A549 (cell line): Measurements from ENCODE around the gene TEX55.

Source experiments
- CBX8 ChIP-seq: fragments of 200-600 bp; sonication (generic); IDR thresholded peaks from 2 replicates; pipeline ENCODE4 v1.6.1; 2016
- MAZ ChIP-seq: fragments of 150-350 bp; IDR thresholded peaks from 2 replicates; pipeline ENCODE4 v1.6.1; 2014; ENCODE audit warnings: antibody characterized with exemption, low read depth, low read length, borderline replicate concordance
- POLR2A ChIP-seq: IDR thresholded peaks from 2 replicates; pipeline ENCODE4 v1.6.1; 2012; ENCODE audit warnings: mild to moderate bottlenecking, low read length
- RAD21 ChIP-seq, 2 experiments: fragments of >200 bp in 1 of 2; sonication (Bioruptor Twin) in 1 of 2; formaldehyde crosslinking in 1 of 2; IDR thresholded peaks in 1 of 2; conservative IDR thresholded peaks in 1 of 2; 2 replicates in 1 of 2; 3 replicates in 1 of 2; pipeline ENCODE4 v1.6.1; 2012 to 2018; ENCODE audit warnings: inconsistent platforms in 1 of 2
- REST ChIP-seq: fragments of 200-600 bp; sonication (generic); IDR thresholded peaks from 2 replicates; pipeline ENCODE4 v1.6.1; 2016; ENCODE audit warnings: antibody characterized with exemption, mild to moderate bottlenecking, moderate library complexity
- RFX5 ChIP-seq: fragments of 450-650 bp; IDR thresholded peaks from 2 replicates; pipeline ENCODE4 v1.7.1; 2014; ENCODE audit warnings: antibody characterized with exemption, mild to moderate bottlenecking, moderate library complexity
- TF ChIP-seq, protein P1 (sequence below): fragments of >200 bp; sonication (Bioruptor Twin); formaldehyde crosslinking; IDR thresholded peaks from 3 replicates; pipeline ENCODE4 v1.5.1; 2016

DNA sequence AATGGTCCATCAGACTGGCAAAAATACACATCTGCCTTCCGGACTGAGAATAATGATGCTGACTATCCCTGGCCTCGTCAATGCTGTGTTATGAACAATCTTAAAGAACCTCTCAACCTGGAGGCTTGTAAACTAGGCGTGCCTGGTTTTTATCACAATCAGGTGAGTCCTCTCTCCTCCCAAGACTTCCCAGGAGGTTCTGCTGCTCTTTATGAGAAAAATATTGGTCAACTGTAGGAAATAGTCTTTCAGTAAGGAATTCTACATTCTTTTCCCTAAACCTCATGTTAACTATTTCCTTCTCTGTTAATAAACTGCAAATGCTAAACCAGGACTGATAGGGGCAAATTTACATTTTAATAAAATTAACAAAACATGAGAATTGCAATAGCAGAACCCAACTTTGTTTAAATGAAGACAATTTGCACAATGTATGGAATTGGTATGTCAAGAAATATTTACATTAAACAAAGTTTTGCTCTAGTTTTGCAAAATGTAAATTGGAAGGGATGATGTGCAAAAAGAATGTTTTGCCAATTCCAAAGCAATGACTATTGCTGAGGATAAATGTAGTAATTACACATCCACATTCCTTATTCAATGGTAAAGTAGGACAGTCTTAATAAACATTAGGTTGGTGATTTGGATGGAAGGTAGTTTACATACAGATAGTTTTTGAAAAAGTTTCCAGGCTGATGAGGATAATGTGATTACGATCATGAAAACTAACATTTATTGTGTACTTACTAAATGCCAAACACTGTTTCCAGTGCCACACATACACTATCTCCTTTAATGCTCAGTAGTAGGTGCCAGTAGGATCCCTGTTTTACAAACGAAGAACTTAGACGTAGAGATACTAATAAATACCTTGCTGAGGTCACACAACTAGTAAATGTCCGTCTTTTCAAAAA, 48.5 kb downstream of the TEX55 start:
- no peak for TF ChIP-seq RFX5
- no peak for TF ChIP-seq MAZ
- TF ChIP-seq POLR2A: no peak
- TF ChIP-seq, protein P1, sequence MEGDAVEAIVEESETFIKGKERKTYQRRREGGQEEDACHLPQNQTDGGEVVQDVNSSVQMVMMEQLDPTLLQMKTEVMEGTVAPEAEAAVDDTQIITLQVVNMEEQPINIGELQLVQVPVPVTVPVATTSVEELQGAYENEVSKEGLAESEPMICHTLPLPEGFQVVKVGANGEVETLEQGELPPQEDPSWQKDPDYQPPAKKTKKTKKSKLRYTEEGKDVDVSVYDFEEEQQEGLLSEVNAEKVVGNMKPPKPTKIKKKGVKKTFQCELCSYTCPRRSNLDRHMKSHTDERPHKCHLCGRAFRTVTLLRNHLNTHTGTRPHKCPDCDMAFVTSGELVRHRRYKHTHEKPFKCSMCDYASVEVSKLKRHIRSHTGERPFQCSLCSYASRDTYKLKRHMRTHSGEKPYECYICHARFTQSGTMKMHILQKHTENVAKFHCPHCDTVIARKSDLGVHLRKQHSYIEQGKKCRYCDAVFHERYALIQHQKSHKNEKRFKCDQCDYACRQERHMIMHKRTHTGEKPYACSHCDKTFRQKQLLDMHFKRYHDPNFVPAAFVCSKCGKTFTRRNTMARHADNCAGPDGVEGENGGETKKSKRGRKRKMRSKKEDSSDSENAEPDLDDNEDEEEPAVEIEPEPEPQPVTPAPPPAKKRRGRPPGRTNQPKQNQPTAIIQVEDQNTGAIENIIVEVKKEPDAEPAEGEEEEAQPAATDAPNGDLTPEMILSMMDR: no peak
- no peak for TF ChIP-seq CBX8
- no peak for TF ChIP-seq RAD21 (conservative IDR thresholded peaks at IDR 0.05 in 1 of 2, IDR thresholded peaks at IDR 0.05 in 1 of 2)
- TF ChIP-seq REST: no peak
